NCI-H187 treated with DMSO at 0.1 percent for 48 hours (cell line): ENCODE data around the gene SYNDIG1.

Source experiments
- DNase-seq: peaks from one replicate; lab custom pipeline; 2025; lab: John Stamatoyannopoulos, UW

Gene SYNDIG1

DNA sequence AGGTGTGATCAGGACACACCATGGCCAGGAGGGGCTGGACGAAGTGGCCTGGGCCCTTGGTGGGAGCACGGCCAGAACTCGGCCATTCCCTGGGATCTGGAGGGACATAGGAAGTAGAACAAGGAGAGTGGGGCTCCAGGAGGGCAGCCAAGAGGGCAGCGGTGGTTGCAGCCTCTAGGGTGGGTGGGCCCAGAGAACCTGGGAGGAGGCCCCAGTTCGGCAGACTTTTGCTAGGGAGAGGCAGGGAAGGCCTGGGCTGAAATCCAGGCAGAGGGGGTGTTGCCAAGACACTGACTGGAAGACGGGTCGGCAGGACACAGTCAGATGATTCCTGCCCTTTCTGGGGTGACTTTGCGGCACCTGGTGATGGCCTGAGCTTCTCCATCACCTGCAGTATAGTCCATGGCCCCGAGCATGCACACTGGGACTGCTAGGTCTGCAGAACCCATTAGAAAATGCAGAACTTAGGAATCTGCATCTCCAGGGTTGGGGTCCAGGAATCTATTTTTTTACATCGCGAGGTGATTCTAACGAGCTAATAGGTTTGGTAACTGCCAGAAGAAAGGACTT, 224.8 kb downstream of the SYNDIG1 start:
- DNase-seq, result no peak

GRCh38 chr20:24694727-24695528, 225.5 kb downstream of the SYNDIG1 start:
- DNase-seq, result no peak

- no peak for DNase-seq
Measured at GRCh38 chr20:24695529-24696225, 226.2 kb downstream of the SYNDIG1 start.

- no peak for DNase-seq
Measured at GRCh38 chr20:24696396-24696795, 227.0 kb downstream of the SYNDIG1 start.

DNA sequence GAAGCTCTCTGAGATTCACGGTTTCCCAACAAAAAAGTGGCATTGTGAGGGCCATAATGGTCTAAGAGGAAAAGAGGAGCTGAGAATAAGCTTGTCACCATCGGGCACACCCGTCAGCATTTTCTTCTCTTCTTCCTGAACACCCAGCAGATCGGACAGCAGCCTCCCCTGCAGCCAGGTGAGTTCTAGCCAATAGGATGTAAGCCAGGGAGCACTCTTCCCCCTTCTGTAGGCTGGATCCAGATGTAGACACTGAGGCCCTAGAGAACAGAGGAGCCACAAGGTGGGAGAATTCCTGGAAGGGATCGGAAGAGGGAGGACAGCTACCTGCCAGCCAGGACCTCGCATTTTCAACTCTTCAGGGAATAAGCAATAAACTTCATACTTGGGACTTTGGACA, 228.0 kb downstream of the SYNDIG1 start:
- DNase-seq, result no peak

- no peak for DNase-seq
Measured at GRCh38 chr20:24698189-24698588, 228.8 kb downstream of the SYNDIG1 start.

- no peak for DNase-seq
Measured at GRCh38 chr20:24698706-24699206, 229.3 kb downstream of the SYNDIG1 start.

DNA sequence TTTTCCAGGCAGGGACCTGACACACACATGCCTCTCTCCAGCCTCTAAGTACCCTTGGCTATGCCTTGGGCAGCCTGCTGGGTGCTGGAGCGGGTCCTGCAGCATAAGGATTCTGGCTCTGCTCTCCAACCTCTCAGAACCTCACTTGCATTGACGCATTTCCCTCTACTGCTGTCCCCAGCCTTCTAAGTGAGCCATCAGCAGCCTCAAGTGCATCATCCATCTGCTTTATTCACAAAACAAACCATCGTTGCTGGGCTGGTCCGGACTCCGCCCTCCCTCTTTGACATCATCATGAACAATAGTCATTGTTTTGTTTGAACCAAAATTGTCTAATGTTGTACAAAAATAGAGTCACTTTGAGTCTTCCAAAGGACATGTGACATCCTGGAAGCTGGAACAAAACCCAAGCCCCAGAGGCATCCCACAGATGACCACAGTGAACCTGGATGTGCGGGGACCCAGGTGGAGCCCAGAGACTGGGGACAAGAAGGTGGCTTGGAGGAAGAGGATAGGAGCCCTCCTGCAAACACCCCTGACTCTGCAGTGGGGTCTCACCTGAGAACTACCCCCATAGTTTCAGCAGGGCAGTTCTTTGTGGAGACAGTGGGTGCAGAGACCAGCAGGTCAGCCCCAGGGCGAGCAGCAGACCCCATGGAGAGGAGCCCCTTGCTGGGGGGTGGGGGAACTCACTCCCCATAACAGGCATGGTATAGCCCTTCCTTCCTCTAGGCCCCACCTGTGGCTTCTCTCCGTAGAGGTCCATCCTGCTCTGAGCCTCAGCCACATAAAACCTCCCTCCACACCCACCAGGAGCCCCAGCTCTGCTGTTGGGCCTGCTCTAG, 230.1 kb downstream of the SYNDIG1 start:
- no peak for DNase-seq

GRCh38 chr20:24700166-24700860, 230.9 kb downstream of the SYNDIG1 start:
- DNase-seq, result no peak

GRCh38 chr20:24701027-24701426, 231.6 kb downstream of the SYNDIG1 start:
- no peak for DNase-seq

DNA sequence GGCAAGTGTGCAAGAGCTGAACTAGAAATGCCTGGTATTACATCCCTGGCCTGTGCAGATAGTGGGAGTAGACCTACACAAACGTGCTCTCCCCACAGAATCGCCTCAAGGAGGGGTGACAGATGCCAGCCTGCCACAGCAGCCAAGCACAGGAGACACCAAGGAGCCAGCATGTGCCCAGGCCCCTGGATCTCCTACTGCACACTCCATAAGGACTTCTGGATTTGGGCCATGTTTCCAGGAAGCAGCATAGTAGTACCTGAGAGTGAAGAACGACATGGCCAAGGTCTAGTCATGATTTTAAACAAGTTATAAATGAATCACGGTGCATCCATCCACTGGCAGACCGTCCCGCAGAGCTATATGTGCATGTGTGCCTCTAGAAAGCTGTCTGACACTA, 232.2 kb downstream of the SYNDIG1 start:
- DNase-seq, result no peak

GRCh38 chr20:24702501-24703283, 233.3 kb downstream of the SYNDIG1 start:
- no peak for DNase-seq

- DNase-seq, result no peak
Measured at GRCh38 chr20:24703284-24703610, 233.8 kb downstream of the SYNDIG1 start.

DNA sequence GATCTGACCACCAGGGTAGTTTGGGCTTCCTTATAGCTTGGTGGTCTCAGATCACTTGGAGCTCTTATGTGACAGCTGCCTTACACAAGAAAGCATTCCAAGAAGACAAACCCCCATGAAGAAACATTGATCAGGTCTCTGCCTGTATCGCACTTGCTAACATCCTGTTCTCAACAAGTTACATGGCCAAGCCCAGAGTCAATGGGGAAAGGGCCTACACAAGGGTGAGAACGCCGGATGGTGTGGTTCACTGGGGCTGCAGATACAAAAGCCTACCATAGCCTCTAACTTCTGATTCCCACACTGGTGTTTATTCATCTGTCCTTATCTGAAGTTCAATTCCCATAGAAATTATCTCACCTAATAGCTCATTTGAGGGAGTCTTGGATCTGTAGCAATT, 235.5 kb downstream of the SYNDIG1 start:
- no peak for DNase-seq

- no peak for DNase-seq
Measured at GRCh38 chr20:24705486-24705885, 236.1 kb downstream of the SYNDIG1 start.

DNA sequence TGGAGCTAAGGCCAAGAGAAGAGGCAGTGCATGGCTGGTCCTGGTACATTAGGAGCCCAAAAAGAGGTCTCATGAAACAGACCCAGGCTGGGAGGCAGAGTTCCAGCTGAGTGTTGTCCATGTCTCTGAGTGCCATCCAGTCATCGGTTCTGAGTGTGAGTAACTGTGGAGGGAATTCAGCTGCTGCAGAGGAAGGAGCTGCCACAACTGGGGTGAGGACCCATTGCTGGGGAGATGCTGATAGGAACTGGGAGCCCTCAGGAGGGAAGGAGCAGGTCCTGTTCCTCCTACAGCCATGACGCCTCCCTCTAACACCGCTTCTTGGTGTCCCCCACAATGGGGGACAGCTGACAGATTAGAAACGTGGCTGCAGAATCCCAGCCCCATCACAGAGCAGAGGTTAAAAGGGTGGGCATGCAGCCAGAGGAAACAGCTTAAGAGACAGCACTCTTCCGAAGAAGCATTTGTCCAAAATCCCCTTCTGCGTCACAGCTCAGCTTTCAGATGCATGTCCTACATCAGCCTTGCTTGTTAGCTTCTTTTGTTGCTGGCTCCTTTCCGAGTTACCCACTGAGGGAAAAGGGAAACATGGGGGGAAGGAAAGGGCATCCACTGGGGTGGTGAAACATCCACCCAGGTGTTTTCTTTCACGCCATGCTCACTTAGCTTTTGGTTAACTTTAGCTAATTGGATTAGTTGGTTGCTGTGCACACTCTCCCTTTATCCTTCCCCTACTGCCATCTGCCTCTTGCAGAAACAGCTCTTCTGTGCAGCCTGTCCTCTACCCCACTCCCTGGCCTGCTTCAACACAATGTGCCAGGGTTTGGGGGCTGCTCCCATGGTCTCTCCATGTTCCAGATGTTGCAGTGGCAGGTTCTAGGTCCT, 239.2 kb downstream of the SYNDIG1 start:
- no peak for DNase-seq
